Psoas muscle (tissue), 8 donors: ENCODE results near the gene PTPN1. TPM values are rescaled to one million over a fixed set of nuclear protein-coding genes. Genes with fewer than 3 reads are reported as not detected.

Source experiments
- ATAC-seq, 4 donors: fragments of 200-7000 bp; cut with Tn5 transposase; one replicate each; pipeline ENCODE4 v1.9.1; 2020; ENCODE audit warnings: moderate library complexity in 3 of 4, mild to moderate bottlenecking in 2 of 4
- DNase-seq, 2 donors: peaks; one replicate each; pipeline ENCODE4 v3.0.0-alpha.2; 2020
- H3K27ac ChIP-seq: fragments of 200-600 bp; one replicate; pipeline ENCODE4 v1.8.0; 2022
- H3K27me3 ChIP-seq, 3 donors: fragments of 200-600 bp in 1 of 3; one replicate each; pipeline versions ENCODE4 v1.6.1 to v1.8.0; 2013 to 2022; ENCODE audit warnings: low read length in 2 of 3, mild to moderate bottlenecking in 2 of 3, moderate library complexity in 1 of 3; ENCODE audit not compliant: insufficient read depth in 3 of 3
- H3K36me3 ChIP-seq, 2 donors: fragments of 200-600 bp in 1 of 2; one replicate each; pipeline versions ENCODE4 v1.6.1 to v1.8.0; 2013 to 2022; ENCODE audit warnings: low read depth in 1 of 2, mild to moderate bottlenecking in 1 of 2, moderate library complexity in 1 of 2; ENCODE audit not compliant: insufficient read depth in 1 of 2
- H3K4me1 ChIP-seq: fragments of 200-600 bp; one replicate; pipeline ENCODE4 v1.8.0; 2022
- H3K4me3 ChIP-seq: fragments of 200-600 bp; one replicate; pipeline ENCODE4 v1.8.0; 2022; ENCODE audit warnings: mild to moderate bottlenecking
- H3K9me3 ChIP-seq: fragments of 200-600 bp; one replicate; pipeline ENCODE4 v1.8.0; 2022
- CTCF ChIP-seq: fragments of 200-600 bp; IDR thresholded peaks from one replicate; pipeline ENCODE4 v1.8.0; 2022; ENCODE audit warnings: antibody characterized with exemption
- WGBS, 3 donors: extraction: QIAGEN DNeasy Blood & Tissue Kit; methylation state at CpG; one replicate each; pipeline versions ENCODE4 v1.1.6 to v1.1.7; 2013; 5-methylcytosine and 5-hydroxymethylcytosine counted together
- intact Hi-C, 2 donors: fragments of 100-400 bp; cut with DNase I; formaldehyde crosslinking; loops; one replicate each; pipeline versions ENCODE4 v1.11.0 to v1.14.2; 2022
- polyA plus RNA-seq, 3 donors: library from polyadenylated mRNA; stranded (reverse); fragments of 200-250 nt; gene quantifications; one replicate each; pipeline ENCODE4 v1.2.3, GENCODE V29; 2013
- total RNA-seq, 4 donors: library from RNA; stranded (reverse); fragmentation: NEBNext Ultra II Directional in 2 of 4; extraction: Animal tissue kit (Norgen Biotek cat#: 25700) in 2 of 4; gene quantifications; one replicate each; pipeline versions ENCODE4 v1.2.1 to v1.2.4, GENCODE V29; 2021 to 2023
- donor health status: healthy with polysubstance abuse.
- donor health status: DM: no; HTN: no; CAD: no; lungs with moderate emphysema.
- donor health status: Bipolar disorder and iron deficiency.
- donor health status: healthy.
- donor health status: DM: yes; HTN: yes; CAD: no.
- donor health status: DM: no; HTN: no; CAD: no.
- donor health status: DM: no; HTN: no; CAD: no.
- donor health status: DM: yes; HTN: yes; CAD: no.

The PTPN1 gene
- total and polyA plus RNA-seq, 7 donors, result 28.7 to 112 (median 46.1) TPM

GRCh38 chr20:50540620-50541605 lies 30.7 kb downstream of the PTPN1 start:
- intact Hi-C loops, result no loop called here
- WGBS, 3 donors, result 70 to 74% (median 74%) methylated on average over 14 of the region's 14 CpGs
- H3K9me3 ChIP-seq, result no peaks in the 10 kb centered on the region
- peaks cover 53% of the 10 kb centered on the region for H3K4me1 ChIP-seq
- DNase-seq (no peak), ATAC-seq (peak; percentile 44 to 70 (median 60))
- H3K27ac ChIP-seq, result peak overlapping the region; percentile 56
- no peak overlapping the region for H3K4me3 ChIP-seq
- TF ChIP-seq CTCF, result no peak
- H3K36me3 ChIP-seq, result no peaks in the 10 kb centered on the region
- H3K27me3 ChIP-seq, result no peaks in the 10 kb centered on the region

DNA sequence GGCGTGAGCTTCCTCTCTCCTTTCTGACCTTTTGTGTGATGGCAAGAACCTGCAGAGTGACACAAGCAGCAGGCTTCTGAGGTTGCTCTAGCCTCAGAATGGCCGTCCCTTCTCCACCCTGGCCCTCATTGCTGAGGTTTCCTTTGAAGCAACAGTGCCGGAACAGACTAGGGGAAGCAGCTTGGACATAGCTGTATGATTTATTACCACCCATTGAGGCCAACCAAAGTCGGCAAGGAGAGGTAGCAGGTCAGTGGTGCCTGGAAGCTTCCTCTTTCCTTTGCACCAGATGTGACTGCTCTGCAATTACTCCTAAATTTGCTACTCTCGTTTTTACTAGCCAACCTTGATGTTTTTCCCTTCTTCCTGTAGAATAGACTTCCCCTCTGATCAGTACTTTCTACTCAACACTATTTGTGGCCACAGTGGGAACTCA lies 31.4 kb downstream of the PTPN1 start:
- ATAC-seq (peak in 3 of 4 donors; percentile 44 to 52 (median 48)), DNase-seq (no peak)
- no peak for TF ChIP-seq CTCF
- WGBS, 3 donors, result 39 to 61% (median 46%) methylated on average over 5 of the region's 5 CpGs
- Histone ChIP-seq H3K27me3 (no peaks in the 10 kb centered on the region), H3K4me1 (peaks cover 55% of the 10 kb centered on the region), H3K4me3 (no peak overlapping the region), H3K27ac (peak overlapping the region; percentile 56), H3K36me3 (no peaks in the 10 kb centered on the region), H3K9me3 (no peaks in the 10 kb centered on the region)
- intact Hi-C loops, result no loop called here

DNA sequence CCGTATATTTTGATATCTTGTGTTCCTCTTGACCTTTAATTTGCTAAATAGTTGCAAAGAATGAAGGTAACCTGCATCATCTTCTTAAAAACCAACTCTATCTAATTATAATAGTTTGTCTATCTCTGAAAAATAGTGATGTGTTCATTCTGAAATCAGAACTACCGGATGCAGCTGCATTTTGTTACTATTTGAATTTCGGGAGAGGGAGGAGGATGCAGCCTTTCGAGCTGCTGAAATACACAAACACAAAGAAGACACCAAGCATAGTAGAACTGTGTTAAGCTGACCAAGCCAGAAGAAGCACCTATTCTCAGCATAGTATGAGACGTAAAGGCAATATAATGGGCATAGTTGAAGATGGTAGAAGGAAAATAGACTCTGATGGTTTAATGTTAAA lies 33.1 kb downstream of the PTPN1 start:
- no peak for TF ChIP-seq CTCF
- DNase-seq (no peak), ATAC-seq (no peak)
- no peaks in the 10 kb centered on the region for H3K27me3 ChIP-seq
- H3K4me1 ChIP-seq, result peaks cover 51% of the 10 kb centered on the region
- H3K36me3 ChIP-seq, result peaks cover 0 to 3% of the 10 kb centered on the region in 2 donors
- H3K4me3 ChIP-seq, result no peak overlapping the region
- intact Hi-C loops, result no loop called here
- 67 to 71% (median 71%) methylated on average over 5 of the region's 5 CpGs for WGBS, 3 donors
- H3K9me3 ChIP-seq, result no peaks in the 10 kb centered on the region
- no peak overlapping the region for H3K27ac ChIP-seq

DNA sequence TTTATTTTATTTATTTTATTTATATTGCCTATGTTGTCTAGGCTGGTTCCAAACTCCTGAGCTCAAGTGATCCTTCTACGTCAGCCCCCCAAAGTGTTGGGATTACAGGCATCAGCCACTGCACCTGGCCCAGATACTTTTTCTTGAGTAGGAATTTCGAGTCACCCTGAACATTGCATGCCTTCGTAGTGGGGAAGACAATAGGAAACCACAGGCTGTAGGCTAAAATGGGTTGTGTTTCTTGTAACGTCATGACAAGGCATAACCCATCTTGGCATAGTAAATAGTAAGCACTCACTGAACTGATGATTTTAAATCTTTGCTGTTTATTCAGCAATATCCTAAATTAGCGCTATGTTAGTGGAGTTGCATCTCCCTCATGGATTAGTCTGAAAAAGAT lies 34.9 kb downstream of the PTPN1 start:
- H3K27me3 ChIP-seq, result no peaks in the 10 kb centered on the region
- H3K27ac ChIP-seq, result no peak overlapping the region
- peaks cover 51% of the 10 kb centered on the region for H3K4me1 ChIP-seq
- H3K4me3 ChIP-seq, result no peak overlapping the region
- TF ChIP-seq CTCF, result no peak
- intact Hi-C loops, result no loop called here
- DNase-seq, result no peak
- 81 to 91% (median 85%) methylated on average over 5 of the region's 5 CpGs for WGBS, 3 donors
- H3K36me3 ChIP-seq, result peaks cover 4 to 9% of the 10 kb centered on the region in 2 donors
- H3K9me3 ChIP-seq, result no peaks in the 10 kb centered on the region
- ATAC-seq, result no peak
